Chondrocyte (in vitro differentiated cells): ENCODE results near the gene SFT2D1. TPM values are rescaled to one million over a fixed set of nuclear protein-coding genes. Genes with fewer than 3 reads are reported as not detected.

Experiments used
- DNase-seq: peaks from one replicate; pipeline ENCODE4 v3.0.0; 2021; ENCODE audit warnings: mixed read lengths, low spot score
- H3K27ac Mint-ChIP-seq: one replicate; pipeline ENCODE4 v1.8.0; 2021; ENCODE audit warnings: mild to moderate bottlenecking, moderate library complexity, mixed read lengths; ENCODE audit not compliant: unreplicated experiment
- H3K27me3 Mint-ChIP-seq: 2 replicates; pipeline ENCODE4 v1.8.0; 2021; ENCODE audit warnings: low read depth, mixed read lengths
- H3K36me3 Mint-ChIP-seq: 2 replicates; pipeline ENCODE4 v1.8.0; 2021; ENCODE audit warnings: low read depth, mixed read lengths
- H3K4me1 Mint-ChIP-seq: 2 replicates; pipeline ENCODE4 v1.8.0; 2021; ENCODE audit warnings: low read depth, mild to moderate bottlenecking, mixed read lengths
- H3K4me3 Mint-ChIP-seq: one replicate; pipeline ENCODE4 v1.8.0; 2021; ENCODE audit warnings: mild to moderate bottlenecking, moderate library complexity, mixed read lengths; ENCODE audit not compliant: unreplicated experiment
- H3K9me3 Mint-ChIP-seq: 2 replicates; pipeline ENCODE4 v1.8.0; 2021; ENCODE audit warnings: low read depth, mixed read lengths
- total RNA-seq: library from RNA; stranded (reverse); gene quantifications from 3 replicates; pipeline ENCODE4 v1.2.1, GENCODE V29; 2021
- TF ChIP-seq, protein P1 (sequence below): fragments of 200-600 bp; sonication (generic); IDR thresholded peaks from 2 replicates; pipeline ENCODE4 v1.5.0; 2021; ENCODE audit warnings: antibody characterized with exemption, mild to moderate bottlenecking, moderate library complexity

SFT2D1 gene
- total RNA-seq, 1 donor from 2014 or later, result 30.0 TPM

DNA sequence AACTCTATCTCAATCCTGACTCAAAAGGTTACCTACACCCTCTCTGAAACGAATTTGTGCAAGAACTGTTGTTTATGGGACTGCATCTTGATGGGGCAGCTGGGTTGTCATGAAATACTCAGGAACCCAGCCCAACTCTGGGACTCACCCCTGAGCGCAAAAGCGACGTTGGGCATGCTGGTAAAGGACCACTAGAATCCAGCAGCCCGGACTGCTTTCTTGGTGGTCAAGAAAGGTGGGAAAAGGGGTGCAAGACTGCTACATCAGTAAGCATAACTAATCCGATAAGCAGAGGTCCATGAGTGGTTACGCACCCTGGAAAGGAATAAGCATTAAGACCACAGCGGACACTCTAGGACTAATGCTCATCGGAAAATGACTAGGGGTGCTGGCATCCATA is 27.9 kb downstream of the SFT2D1 start:
- no peak for DNase-seq

DNA sequence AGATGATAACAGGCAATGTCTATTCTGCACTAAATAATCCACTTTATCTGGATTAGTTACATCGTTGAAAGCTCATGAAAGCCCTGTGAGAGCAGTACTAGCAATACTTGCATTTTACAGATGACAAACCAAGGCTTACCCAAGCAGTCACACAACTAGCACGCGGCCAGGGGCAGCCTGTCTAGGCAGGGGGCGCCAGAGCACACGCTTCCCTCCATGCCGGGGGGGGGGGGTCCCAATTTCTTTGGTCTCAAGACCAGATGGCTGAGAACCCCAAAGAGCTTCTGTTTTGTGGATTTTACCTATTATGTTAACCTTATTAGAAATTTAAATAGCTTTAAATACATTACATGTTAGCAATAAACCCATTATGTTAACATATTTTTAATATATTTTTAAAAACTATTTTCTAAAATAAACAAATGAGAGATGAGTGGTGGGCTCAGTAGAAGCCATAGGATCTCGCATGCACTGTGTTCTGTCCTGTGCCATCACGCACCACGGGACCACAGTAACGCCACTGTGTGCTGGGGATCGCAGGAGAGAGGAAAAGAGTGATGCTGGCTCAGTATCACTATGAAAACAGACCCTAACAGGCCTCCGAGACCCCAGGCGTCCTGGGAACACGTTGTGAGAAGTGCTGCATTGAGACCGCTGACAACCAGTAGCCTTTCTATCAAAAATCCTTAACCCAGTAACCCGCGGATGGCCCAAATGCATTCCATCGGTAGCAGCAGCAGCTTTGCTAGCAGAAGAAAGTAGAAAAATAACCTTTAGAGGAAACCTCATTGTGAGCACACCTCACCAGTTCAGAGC is 28.9 kb downstream of the SFT2D1 start:
- H3K27me3 Mint-ChIP-seq, result peaks cover 15% of the 10 kb centered on the region
- H3K9me3 Mint-ChIP-seq, result no peaks in the 10 kb centered on the region
- H3K4me1 Mint-ChIP-seq, result peaks cover 9% of the 10 kb centered on the region
- DNase-seq, result no peak
- H3K4me3 Mint-ChIP-seq, result no peak overlapping the region
- TF ChIP-seq, protein P1, sequence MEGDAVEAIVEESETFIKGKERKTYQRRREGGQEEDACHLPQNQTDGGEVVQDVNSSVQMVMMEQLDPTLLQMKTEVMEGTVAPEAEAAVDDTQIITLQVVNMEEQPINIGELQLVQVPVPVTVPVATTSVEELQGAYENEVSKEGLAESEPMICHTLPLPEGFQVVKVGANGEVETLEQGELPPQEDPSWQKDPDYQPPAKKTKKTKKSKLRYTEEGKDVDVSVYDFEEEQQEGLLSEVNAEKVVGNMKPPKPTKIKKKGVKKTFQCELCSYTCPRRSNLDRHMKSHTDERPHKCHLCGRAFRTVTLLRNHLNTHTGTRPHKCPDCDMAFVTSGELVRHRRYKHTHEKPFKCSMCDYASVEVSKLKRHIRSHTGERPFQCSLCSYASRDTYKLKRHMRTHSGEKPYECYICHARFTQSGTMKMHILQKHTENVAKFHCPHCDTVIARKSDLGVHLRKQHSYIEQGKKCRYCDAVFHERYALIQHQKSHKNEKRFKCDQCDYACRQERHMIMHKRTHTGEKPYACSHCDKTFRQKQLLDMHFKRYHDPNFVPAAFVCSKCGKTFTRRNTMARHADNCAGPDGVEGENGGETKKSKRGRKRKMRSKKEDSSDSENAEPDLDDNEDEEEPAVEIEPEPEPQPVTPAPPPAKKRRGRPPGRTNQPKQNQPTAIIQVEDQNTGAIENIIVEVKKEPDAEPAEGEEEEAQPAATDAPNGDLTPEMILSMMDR, result peak; percentile 85
- H3K27ac Mint-ChIP-seq, result no peak overlapping the region
- no peaks in the 10 kb centered on the region for H3K36me3 Mint-ChIP-seq

More for the DNA sequence above, 27.9 kb downstream of the SFT2D1 start:
- TF ChIP-seq, protein P1, result no peak
- H3K9me3 Mint-ChIP-seq, result no peaks in the 10 kb centered on the region
- H3K36me3 Mint-ChIP-seq, result peaks cover 3% of the 10 kb centered on the region
- peaks cover 12% of the 10 kb centered on the region for H3K4me1 Mint-ChIP-seq
- H3K4me3 Mint-ChIP-seq, result no peak overlapping the region
- H3K27ac Mint-ChIP-seq, result no peak overlapping the region
- peaks cover 6% of the 10 kb centered on the region for H3K27me3 Mint-ChIP-seq

DNA sequence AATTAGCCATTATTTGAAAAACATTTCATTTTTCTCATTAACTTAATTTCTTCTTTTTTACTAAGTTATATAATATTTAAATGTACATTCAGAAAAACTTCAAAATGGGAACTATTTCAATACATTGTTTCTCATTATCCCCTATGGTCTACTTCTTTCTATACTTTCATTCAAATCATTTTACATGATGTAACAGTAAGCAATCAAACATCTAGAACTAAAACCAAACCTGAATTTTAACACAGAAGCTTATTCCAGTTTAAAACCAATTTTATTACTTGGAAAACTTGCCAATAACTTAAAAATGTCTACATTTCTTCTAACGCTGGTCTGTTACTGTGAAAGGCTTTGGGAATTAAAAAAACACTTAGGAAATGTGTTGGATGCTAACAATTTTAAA is 29.5 kb downstream of the SFT2D1 start:
- Mint-ChIP-seq H3K27me3 (peaks cover 15% of the 10 kb centered on the region), H3K4me1 (peaks cover 8% of the 10 kb centered on the region), H3K36me3 (no peaks in the 10 kb centered on the region), H3K27ac (no peak overlapping the region), H3K4me3 (no peak overlapping the region), H3K9me3 (no peaks in the 10 kb centered on the region)
- DNase-seq, result no peak
- TF ChIP-seq, protein P1, result no peak

DNA sequence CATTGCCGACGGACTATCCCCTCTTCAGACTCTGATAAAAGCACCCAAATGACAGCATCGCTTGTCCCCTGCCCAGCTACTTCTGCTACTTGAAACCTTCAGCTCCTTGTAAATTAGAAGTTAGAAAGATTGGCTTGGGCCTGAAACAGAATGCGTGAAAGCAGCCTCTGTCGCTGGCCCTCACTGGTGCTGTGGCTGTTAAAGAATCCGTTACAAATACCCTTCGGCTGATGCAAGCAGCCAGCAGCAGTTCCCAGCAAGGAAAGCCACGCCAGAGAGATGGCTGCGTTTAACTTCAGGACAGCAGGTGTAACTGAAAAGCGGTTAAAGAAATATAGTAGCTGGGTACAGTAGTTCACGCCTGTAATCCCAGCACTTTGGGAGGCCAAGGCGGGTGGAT is 31.7 kb downstream of the SFT2D1 start:
- Mint-ChIP-seq H3K27me3 (peaks cover 23% of the 10 kb centered on the region), H3K9me3 (no peaks in the 10 kb centered on the region), H3K4me3 (no peak overlapping the region)

DNA sequence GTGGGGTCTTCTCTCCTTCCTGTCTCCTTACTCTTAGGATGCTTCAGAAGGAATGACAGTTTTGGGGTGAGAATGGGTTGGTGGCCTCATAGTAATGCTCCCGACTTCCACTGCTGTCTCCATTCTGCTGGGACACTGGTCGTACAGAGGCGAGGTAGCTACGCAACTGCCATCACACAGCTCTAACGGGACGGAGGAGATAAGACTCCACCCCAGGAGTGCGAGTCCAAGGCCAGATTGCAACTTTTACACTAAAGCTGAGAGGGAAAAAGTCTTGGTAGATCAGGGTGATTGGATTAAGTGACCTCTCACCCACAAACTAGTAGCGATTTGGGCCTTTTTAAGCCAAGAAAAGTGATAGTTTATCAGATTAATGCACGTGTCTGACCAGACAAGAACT is 32.4 kb downstream of the SFT2D1 start:
- no peak for DNase-seq
- H3K4me1 Mint-ChIP-seq, result peaks cover 8% of the 10 kb centered on the region
- H3K9me3 Mint-ChIP-seq, result no peaks in the 10 kb centered on the region
- H3K27ac Mint-ChIP-seq, result no peak overlapping the region
- H3K27me3 Mint-ChIP-seq, result peaks cover 26% of the 10 kb centered on the region
- TF ChIP-seq, protein P1, result no peak
- H3K4me3 Mint-ChIP-seq, result no peak overlapping the region
- no peaks in the 10 kb centered on the region for H3K36me3 Mint-ChIP-seq

More for the DNA sequence above, 31.7 kb downstream of the SFT2D1 start:
- peaks cover 8% of the 10 kb centered on the region for H3K4me1 Mint-ChIP-seq
- TF ChIP-seq, protein P1, result no peak
- DNase-seq, result no peak
- no peak overlapping the region for H3K27ac Mint-ChIP-seq
- no peaks in the 10 kb centered on the region for H3K36me3 Mint-ChIP-seq
